ENCODE results near the gene KRT20. TPM values are rescaled to one million over a fixed set of nuclear protein-coding genes. Genes with fewer than 3 reads are reported as not detected.

Gene KRT20
- total RNA-seq, 4 donors from 2014 or later, result 0.12 TPM; not detected in 3

GRCh38 chr17:40857535-40857934 lies 27.5 kb downstream of the KRT20 start:
- DNase-seq (ENCODE audit: low spot score in 2 of 2), result no peak
- intact Hi-C loops (cut with DNase I; ENCODE audit: low total_unique reads), result loop anchor here (5.0 kb wide), 1 partner anchor 805 kb away; no protein-coding TSS in a partner anchor
- no peak overlapping the region for H3K4me3 ChIP-seq (ENCODE audit: low read depth, poor library complexity, severe bottlenecking)
- TF ChIP-seq CTCF (IDR thresholded peaks at IDR 0.05), result no peak
- no peak for TF ChIP-seq POLR2A (IDR thresholded peaks at IDR 0.05)
- 39 to 44% methylated on average over 5 of the region's 5 CpGs for WGBS, 2 donors

GRCh38 chr17:40854175-40854814 lies 30.7 kb downstream of the KRT20 start:
- DNase-seq (ENCODE audit: low spot score in 2 of 2), result no peak
- intact Hi-C loops (cut with DNase I; ENCODE audit: low total_unique reads), result no loop called here

GRCh38 chr17:40852364-40852763 lies 32.7 kb downstream of the KRT20 start:
- no peak for DNase-seq (ENCODE audit: low spot score in 2 of 2)
- no peak for TF ChIP-seq CTCF (IDR thresholded peaks at IDR 0.05)
- no peak for TF ChIP-seq POLR2A (IDR thresholded peaks at IDR 0.05)
- WGBS, 2 donors, result 47 to 50% methylated on average over 1 of the region's 1 CpG
- intact Hi-C loops (cut with DNase I; ENCODE audit: low total_unique reads), result no loop called here
- no peak overlapping the region for H3K4me3 ChIP-seq (ENCODE audit: low read depth, poor library complexity, severe bottlenecking)

More at GRCh38 chr17:40854175-40854814, 30.7 kb downstream of the KRT20 start:
- TF ChIP-seq POLR2A (IDR thresholded peaks at IDR 0.05), result no peak
- TF ChIP-seq CTCF (IDR thresholded peaks at IDR 0.05), result no peak
- H3K4me3 ChIP-seq (ENCODE audit: low read depth, poor library complexity, severe bottlenecking), result no peak overlapping the region
- 32 to 36% methylated on average over 6 of the region's 6 CpGs for WGBS, 2 donors

GRCh38 chr17:40850293-40850972 lies 34.6 kb downstream of the KRT20 start:
- intact Hi-C loops (cut with DNase I; ENCODE audit: low total_unique reads), result no loop called here
- DNase-seq (ENCODE audit: low spot score in 2 of 2), result no peak
- H3K4me3 ChIP-seq (ENCODE audit: low read depth, poor library complexity, severe bottlenecking), result no peak overlapping the region
- WGBS, 2 donors, result 57 to 62% methylated on average over 3 of the region's 3 CpGs
- TF ChIP-seq POLR2A (IDR thresholded peaks at IDR 0.05) (no peak), CTCF (IDR thresholded peaks at IDR 0.05) (no peak)

- intact Hi-C loops (cut with DNase I; ENCODE audit: low total_unique reads), result no loop called here
- TF ChIP-seq POLR2A (IDR thresholded peaks at IDR 0.05) (no peak), CTCF (IDR thresholded peaks at IDR 0.05) (no peak)
- WGBS, 2 donors, result 70 to 71% methylated on average over 4 of the region's 4 CpGs
Measured at GRCh38 chr17:40849723-40850122, 35.3 kb downstream of the KRT20 start.

More at GRCh38 chr17:40849723-40850122, 35.3 kb downstream of the KRT20 start:
- no peak for DNase-seq (ENCODE audit: low spot score in 2 of 2)
- no peak overlapping the region for H3K4me3 ChIP-seq (ENCODE audit: low read depth, poor library complexity, severe bottlenecking)

Measured in lower leg skin (tissue), 4 donors.